Measurements from ENCODE around the gene BEND6. TPM values are rescaled to one million over a fixed set of nuclear protein-coding genes. Genes with fewer than 3 reads are reported as not detected.

The BEND6 gene
- total and polyA plus RNA-seq, 2 of the 13 experiments (the other 11 are each of a cell fraction or from before 2014, with no cell fraction given), result 0.20 to 0.21 TPM

DNA sequence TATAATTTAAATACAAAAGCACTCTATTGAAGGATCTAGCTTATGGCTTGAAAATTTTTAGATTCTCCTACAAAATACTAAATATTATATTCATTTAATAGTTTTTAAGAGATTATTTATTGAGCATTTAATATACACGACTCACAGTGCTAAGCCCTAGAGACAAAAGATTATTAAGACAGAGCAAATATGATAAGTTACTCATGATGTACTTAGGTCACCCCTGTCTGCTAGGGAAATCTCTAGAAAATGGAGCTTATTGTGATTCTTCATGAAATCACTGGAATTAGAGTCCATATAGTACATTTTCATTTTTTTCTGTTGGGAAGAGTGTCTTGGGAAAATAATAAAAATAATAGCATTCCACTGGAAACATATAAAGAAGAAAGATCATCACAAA is 37.8 kb downstream of the BEND6 start:
- H3K27ac ChIP-seq (ENCODE audit: extremely low read length, insufficient read depth, low read length), result no peak overlapping the region
- H3K27me3 ChIP-seq (ENCODE audit: control insufficient read depth in 1 of 2, insufficient read depth in 2 of 2, low read length in 2 of 2), result peaks cover 0 to 6% of the 10 kb centered on the region in 2 experiments; a peak in 3 of 5 replicates
- no peaks in the 10 kb centered on the region for H3K4me1 ChIP-seq (ENCODE audit: insufficient read depth, low read length)
- ChIA-PET POLR2A (no interaction called here), CTCF (ENCODE audit: low intra/inter-chr PET ratio, low total read pairs) (no interaction called here)
- 5% methylated on average over 1 of the region's 1 CpG for WGBS (ENCODE audit: low lambda C conversion rate)
- H4K20me1 ChIP-seq (ENCODE audit: insufficient read depth, low read length), result no peaks in the 10 kb centered on the region
- H3K79me2 ChIP-seq (ENCODE audit: insufficient read depth, low read length), result no peaks in the 10 kb centered on the region
- H3K4me2 ChIP-seq (ENCODE audit: low read depth, low read length), result no peak overlapping the region
- ATAC-seq, result no peak
- no peak for TF ChIP-seq ZNF232 (CRISPR knock-in tag; IDR thresholded peaks at IDR 0.05; ENCODE audit: borderline replicate concordance)
- no peak for TF ChIP-seq ZNF484 (CRISPR knock-in tag; IDR thresholded peaks at IDR 0.05; ENCODE audit: borderline replicate concordance, low read depth)
- TF ChIP-seq ZFP36 (IDR thresholded peaks at IDR 0.05; ENCODE audit: borderline replicate concordance, low read depth, low read length, partially characterized antibody), result no peak
- TF ChIP-seq, protein P1, sequence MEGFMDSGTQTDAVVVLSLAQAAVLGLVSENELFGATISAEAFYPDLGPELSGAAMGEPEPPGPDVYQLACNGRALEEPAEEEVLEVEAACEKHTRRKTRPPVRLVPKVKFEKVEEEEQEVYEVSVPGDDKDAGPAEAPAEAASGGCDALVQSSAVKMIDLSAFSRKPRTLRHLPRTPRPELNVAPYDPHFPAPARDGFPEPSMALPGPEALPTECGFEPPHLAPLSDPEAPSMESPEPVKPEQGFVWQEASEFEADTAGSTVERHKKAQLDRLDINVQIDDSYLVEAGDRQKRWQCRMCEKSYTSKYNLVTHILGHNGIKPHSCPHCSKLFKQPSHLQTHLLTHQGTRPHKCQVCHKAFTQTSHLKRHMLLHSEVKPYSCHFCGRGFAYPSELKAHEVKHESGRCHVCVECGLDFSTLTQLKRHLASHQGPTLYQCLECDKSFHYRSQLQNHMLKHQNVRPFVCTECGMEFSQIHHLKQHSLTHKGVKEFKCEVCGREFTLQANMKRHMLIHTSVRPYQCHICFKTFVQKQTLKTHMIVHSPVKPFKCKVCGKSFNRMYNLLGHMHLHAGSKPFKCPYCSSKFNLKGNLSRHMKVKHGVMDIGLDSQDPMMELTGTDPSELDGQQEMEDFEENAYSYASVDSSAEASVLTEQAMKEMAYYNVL (CRISPR knock-in tag; IDR thresholded peaks at IDR 0.05; ENCODE audit: borderline replicate concordance), result no peak
- TF ChIP-seq, protein P2, sequence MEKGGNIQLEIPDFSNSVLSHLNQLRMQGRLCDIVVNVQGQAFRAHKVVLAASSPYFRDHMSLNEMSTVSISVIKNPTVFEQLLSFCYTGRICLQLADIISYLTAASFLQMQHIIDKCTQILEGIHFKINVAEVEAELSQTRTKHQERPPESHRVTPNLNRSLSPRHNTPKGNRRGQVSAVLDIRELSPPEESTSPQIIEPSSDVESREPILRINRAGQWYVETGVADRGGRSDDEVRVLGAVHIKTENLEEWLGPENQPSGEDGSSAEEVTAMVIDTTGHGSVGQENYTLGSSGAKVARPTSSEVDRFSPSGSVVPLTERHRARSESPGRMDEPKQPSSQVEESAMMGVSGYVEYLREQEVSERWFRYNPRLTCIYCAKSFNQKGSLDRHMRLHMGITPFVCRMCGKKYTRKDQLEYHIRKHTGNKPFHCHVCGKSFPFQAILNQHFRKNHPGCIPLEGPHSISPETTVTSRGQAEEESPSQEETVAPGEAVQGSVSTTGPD (CRISPR knock-in tag; IDR thresholded peaks at IDR 0.05), result no peak
- no peak for TF ChIP-seq NCOR1 (IDR thresholded peaks at IDR 0.05; ENCODE audit: borderline replicate concordance, low read length)
- TF ChIP-seq, protein P3, sequence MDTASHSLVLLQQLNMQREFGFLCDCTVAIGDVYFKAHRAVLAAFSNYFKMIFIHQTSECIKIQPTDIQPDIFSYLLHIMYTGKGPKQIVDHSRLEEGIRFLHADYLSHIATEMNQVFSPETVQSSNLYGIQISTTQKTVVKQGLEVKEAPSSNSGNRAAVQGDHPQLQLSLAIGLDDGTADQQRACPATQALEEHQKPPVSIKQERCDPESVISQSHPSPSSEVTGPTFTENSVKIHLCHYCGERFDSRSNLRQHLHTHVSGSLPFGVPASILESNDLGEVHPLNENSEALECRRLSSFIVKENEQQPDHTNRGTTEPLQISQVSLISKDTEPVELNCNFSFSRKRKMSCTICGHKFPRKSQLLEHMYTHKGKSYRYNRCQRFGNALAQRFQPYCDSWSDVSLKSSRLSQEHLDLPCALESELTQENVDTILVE (CRISPR knock-in tag; IDR thresholded peaks at IDR 0.05), result no peak
- no peak for TF ChIP-seq AHR (CRISPR knock-in tag; IDR thresholded peaks at IDR 0.05)
- no peak for TF ChIP-seq ZBTB21 (CRISPR knock-in tag; IDR thresholded peaks at IDR 0.05)
- TF ChIP-seq ZNF782 (CRISPR knock-in tag; IDR thresholded peaks at IDR 0.05; ENCODE audit: borderline replicate concordance), result no peak
- no peak for TF ChIP-seq NFE2L1 (CRISPR knock-in tag; IDR thresholded peaks at IDR 0.05; ENCODE audit: borderline replicate concordance)
- no peak for FAIRE-seq
- H2AFZ ChIP-seq (ENCODE audit: low read length), result no peak overlapping the region
- H3K9ac ChIP-seq (ENCODE audit: insufficient read depth, low read depth, low read length), result no peak overlapping the region
- no peaks in the 10 kb centered on the region for H3K9me3 ChIP-seq (ENCODE audit: low read length)
- intact Hi-C loops (cut with micrococcal nuclease; ENCODE audit: unreplicated experiment) (no loop called here), in situ Hi-C loops (cut with HindIII; ENCODE audit: extremely low pct_ligation_motif_present, low pct_unique_long_range_greater_than_20kb) (no loop called here)
- BruUV-seq (replicated peaks), result no TSS peak
- no peak overlapping the region for H3K4me3 ChIP-seq (replicated peaks in 1 of 3; ENCODE audit: insufficient read depth in 1 of 3, low read depth in 2 of 3, low read length in 3 of 3)
- DNase-seq (ENCODE audit: low spot score), result no peak
- no peaks in the 10 kb centered on the region for H3K36me3 ChIP-seq (replicated peaks in 1 of 2; ENCODE audit: control insufficient read depth in 1 of 2, insufficient read depth in 2 of 2, low read length in 2 of 2)
